GM21423 (cell line): Measurements from ENCODE around the gene IFFO2.

Experiments used
- ATAC-seq: cut with Tn5 transposase; IDR thresholded peaks from one replicate; pipeline ENCODE4 v1.9.1; 2021; ENCODE audit warnings: mild to moderate bottlenecking, moderate library complexity; ENCODE audit not compliant: unreplicated experiment

IFFO2 gene

GRCh38 chr1:18972991-18973390, 16.5 kb upstream of the IFFO2 start:
- no peak for ATAC-seq

GRCh38 chr1:18972531-18972930, 16.1 kb upstream of the IFFO2 start:
- no peak for ATAC-seq

- no peak for ATAC-seq
These were observed 14.3 kb upstream of the IFFO2 start for GRCh38 chr1:18970762-18971161.

GRCh38 chr1:18970358-18970757, 13.9 kb upstream of the IFFO2 start:
- no peak for ATAC-seq

GRCh38 chr1:18967066-18967690, 10.7 kb upstream of the IFFO2 start:
- no peak for ATAC-seq

GRCh38 chr1:18965206-18966173, 9.0 kb upstream of the IFFO2 start:
- no peak for ATAC-seq

GRCh38 chr1:18963968-18964367, 7.5 kb upstream of the IFFO2 start:
- ATAC-seq = no peak

- ATAC-seq = no peak
These were observed 6.6 kb upstream of the IFFO2 start for GRCh38 chr1:18962855-18963737.

GRCh38 chr1:18962121-18962721, 5.7 kb upstream of the IFFO2 start:
- no peak for ATAC-seq

- ATAC-seq = no peak
These were observed 4.3 kb upstream of the IFFO2 start for GRCh38 chr1:18960821-18961220.

GRCh38 chr1:18960409-18960808, 3.9 kb upstream of the IFFO2 start:
- ATAC-seq = no peak

- no peak for ATAC-seq
These were observed 3.1 kb upstream of the IFFO2 start for GRCh38 chr1:18959591-18959990.

GRCh38 chr1:18957532-18958300, 1.2 kb upstream of the IFFO2 start:
- no peak for ATAC-seq

- no peak for ATAC-seq
These were observed 653 bp upstream of the IFFO2 start for GRCh38 chr1:18957136-18957521.

- ATAC-seq = peak; percentile 15
These were observed 859 bp downstream of the IFFO2 start for GRCh38 chr1:18955441-18956192.

- no peak for ATAC-seq
These were observed 1.4 kb downstream of the IFFO2 start for GRCh38 chr1:18955131-18955440.

- ATAC-seq = no peak
These were observed 2.0 kb downstream of the IFFO2 start for GRCh38 chr1:18954270-18955071.

- no peak for ATAC-seq
These were observed 2.7 kb downstream of the IFFO2 start for GRCh38 chr1:18953731-18954231.
